OCI-LY1 (cell line): ENCODE results near the gene SLC24A4.

Experiments
- H2AFZ ChIP-seq: fragments of 200-600 bp; sonication (generic), shearing (Covaris generic); 2 replicates; pipeline ENCODE4 v1.6.0; 2014; ENCODE audit warnings: antibody characterized with exemption, mild to moderate bottlenecking, low read length
- H3F3A ChIP-seq: fragments of 200-600 bp; sonication (generic), shearing (Covaris generic); 2 replicates; pipeline ENCODE4 v1.6.0; 2014; ENCODE audit warnings: mild to moderate bottlenecking, antibody characterized with exemption, low read length, moderate library complexity; ENCODE audit not compliant: insufficient read depth
- H3K27ac ChIP-seq: fragments of 200-600 bp; sonication (generic); 2 replicates; pipeline ENCODE4 v1.5.1; 2014; ENCODE audit warnings: low read length, mixed run types, mild to moderate bottlenecking, low read depth; ENCODE audit not compliant: poor library complexity, severe bottlenecking
- H3K27me3 ChIP-seq: fragments of 200-600 bp; sonication (generic); 2 replicates; pipeline ENCODE4 v1.6.0; 2014; ENCODE audit warnings: antibody characterized with exemption, mild to moderate bottlenecking, low read length, moderate library complexity; ENCODE audit not compliant: insufficient read depth
- H3K36me3 ChIP-seq: fragments of 200-600 bp; sonication (generic); 2 replicates; pipeline ENCODE4 v1.6.1; 2014; ENCODE audit warnings: mild to moderate bottlenecking, antibody characterized with exemption, low read length, moderate library complexity, mixed read lengths; ENCODE audit not compliant: insufficient read depth
- H3K4me1 ChIP-seq: fragments of 200-600 bp; sonication (generic); 2 replicates; pipeline ENCODE4 v1.5.1; 2014; ENCODE audit warnings: mild to moderate bottlenecking, low read length, moderate library complexity; ENCODE audit not compliant: insufficient read depth, severe bottlenecking
- H3K4me2 ChIP-seq: fragments of 200-600 bp; sonication (generic), shearing (Covaris generic); 2 replicates; pipeline ENCODE4 v1.6.1; 2014; ENCODE audit warnings: low read length
- H3K4me3 ChIP-seq: fragments of 200-600 bp; sonication (generic); 2 replicates; pipeline ENCODE4 v1.5.1; 2014; ENCODE audit warnings: low read length, low read depth, mild to moderate bottlenecking, mixed read lengths; ENCODE audit not compliant: poor library complexity, severe bottlenecking
- H3K79me2 ChIP-seq: fragments of 200-600 bp; shearing (Covaris generic); 2 replicates; pipeline ENCODE4 v1.6.1; 2016; ENCODE audit warnings: mixed run types, low read length, mixed read lengths; ENCODE audit not compliant: insufficient read depth
- H3K9ac ChIP-seq: fragments of 200-600 bp; sonication (generic), shearing (Covaris generic); 2 replicates; pipeline ENCODE4 v1.6.1; 2014; ENCODE audit warnings: mild to moderate bottlenecking, low read length, mixed read lengths
- H3K9me2 ChIP-seq: fragments of 200-600 bp; sonication (generic), shearing (Covaris generic); 2 replicates; pipeline ENCODE4 v1.6.1; 2014; ENCODE audit warnings: low read depth, mild to moderate bottlenecking, low read length, mixed read lengths
- H3K9me3 ChIP-seq: fragments of 200-600 bp; shearing (Covaris generic); 2 replicates; pipeline ENCODE4 v1.6.1; 2014; ENCODE audit warnings: low read length, mixed read lengths
- H4K20me1 ChIP-seq: fragments of 200-600 bp; sonication (generic), shearing (Covaris generic); 2 replicates; pipeline ENCODE4 v1.6.0; 2016; ENCODE audit warnings: mild to moderate bottlenecking, low read length; ENCODE audit not compliant: insufficient read depth
- CTCF ChIP-seq: fragments of 200-600 bp; sonication (generic), shearing (Covaris generic); IDR thresholded peaks from 2 replicates; pipeline ENCODE4 v1.5.1; 2017; ENCODE audit warnings: mild to moderate bottlenecking, antibody characterized with exemption, low read length, moderate library complexity, mixed read lengths
- EZH2 ChIP-seq: fragments of 200-600 bp; sonication (generic), shearing (Covaris generic); IDR thresholded peaks from 2 replicates; pipeline ENCODE4 v1.8.0; 2017; ENCODE audit warnings: borderline replicate concordance, mixed run types, mild to moderate bottlenecking, antibody characterized with exemption, low read length, moderate library complexity, mixed read lengths

SLC24A4 gene

DNA sequence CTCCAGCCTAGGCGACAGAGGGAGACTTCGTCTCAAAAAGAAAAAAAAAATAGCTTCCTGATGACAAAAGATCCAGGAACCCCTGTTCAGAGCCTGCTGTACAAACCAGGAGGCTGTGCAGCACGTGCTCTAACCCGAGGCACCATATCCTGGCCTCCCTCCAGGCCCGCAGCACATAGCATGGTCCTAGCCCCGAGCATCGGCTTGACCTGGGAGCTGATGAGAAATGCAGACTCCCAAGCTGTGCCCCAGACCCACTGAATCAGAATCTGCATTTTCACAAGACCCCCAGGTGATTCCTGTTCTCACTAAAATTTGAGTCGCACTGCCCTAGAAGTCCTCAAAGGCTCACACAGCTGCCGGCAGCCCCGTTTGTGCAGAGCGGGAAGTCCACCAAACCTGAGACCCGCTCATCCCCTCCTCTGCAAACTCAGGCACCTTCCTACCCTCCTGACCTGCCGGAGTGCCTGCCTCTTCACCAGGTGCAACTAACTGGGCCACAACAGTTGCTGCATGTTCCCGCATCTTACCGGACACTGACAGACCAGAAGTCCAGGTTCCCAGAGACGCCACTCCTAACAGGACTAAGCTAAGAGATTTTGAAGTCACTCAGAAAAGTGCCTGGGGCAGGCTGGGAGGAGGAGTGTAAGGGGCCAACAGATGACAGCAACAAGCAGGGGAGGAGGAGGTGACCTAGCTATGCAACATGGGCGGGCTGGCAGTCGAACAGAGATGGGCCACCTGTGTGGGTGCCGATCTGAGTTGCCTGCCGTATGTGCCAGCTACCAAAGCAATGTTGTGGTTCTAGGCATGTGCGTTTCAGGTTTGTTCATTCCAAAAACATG lies 166.7 kb downstream of the SLC24A4 start:
- Histone ChIP-seq H3K4me2 (no peak overlapping the region), H3K9me2 (no peaks in the 10 kb centered on the region), H3K9me3 (no peaks in the 10 kb centered on the region), H3K27ac (no peak overlapping the region), H3F3A (no peaks in the 10 kb centered on the region), H3K36me3 (no peaks in the 10 kb centered on the region), H4K20me1 (no peaks in the 10 kb centered on the region), H2AFZ (no peak overlapping the region), H3K27me3 (no peaks in the 10 kb centered on the region), H3K79me2 (no peaks in the 10 kb centered on the region), H3K4me3 (no peak overlapping the region), H3K4me1 (no peaks in the 10 kb centered on the region), H3K9ac (no peak overlapping the region)
- TF ChIP-seq CTCF (no peak), EZH2 (no peak)

DNA sequence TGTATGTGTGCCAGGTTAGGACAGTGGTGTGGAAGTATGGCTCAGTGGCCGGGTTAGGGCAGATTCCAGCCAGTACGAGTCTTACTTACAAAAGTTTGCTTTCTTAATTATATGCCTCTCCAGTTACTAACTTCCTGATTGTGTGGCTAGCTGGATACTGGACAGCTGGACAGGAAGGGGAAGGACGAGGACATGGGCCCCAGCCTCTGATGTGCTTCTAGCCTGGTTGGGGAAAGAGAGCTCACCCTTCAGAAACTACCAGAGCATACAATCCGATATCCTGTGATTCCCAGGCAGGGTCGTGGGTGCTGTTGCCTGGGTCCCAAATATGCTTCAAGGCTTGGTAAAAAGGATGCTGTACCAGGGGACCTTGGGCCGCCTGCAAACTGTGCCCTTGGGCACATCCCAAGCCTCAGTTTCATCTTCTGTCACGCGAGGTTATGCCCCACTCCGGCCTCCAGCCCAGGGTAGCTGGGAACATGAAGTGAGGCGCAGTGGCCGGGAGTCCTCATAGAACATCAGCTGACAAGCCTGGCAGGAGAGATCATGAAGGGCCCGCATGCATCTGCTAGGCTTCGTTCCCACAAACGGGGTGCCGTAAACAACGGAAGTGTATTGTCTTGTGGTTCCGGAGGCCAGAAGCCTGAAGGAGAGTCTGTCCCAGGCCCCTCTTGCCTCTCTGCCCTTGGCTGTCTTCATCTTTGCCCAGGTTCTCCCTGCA lies 167.4 kb downstream of the SLC24A4 start:
- H3F3A ChIP-seq, result no peaks in the 10 kb centered on the region
- no peaks in the 10 kb centered on the region for H3K27me3 ChIP-seq
- no peak overlapping the region for H3K4me3 ChIP-seq
- no peak overlapping the region for H3K27ac ChIP-seq
- no peaks in the 10 kb centered on the region for H3K9me2 ChIP-seq
- no peaks in the 10 kb centered on the region for H3K4me1 ChIP-seq
- TF ChIP-seq EZH2, result no peak
- TF ChIP-seq CTCF, result no peak
- H3K4me2 ChIP-seq, result no peak overlapping the region
- H3K9ac ChIP-seq, result no peak overlapping the region
- no peaks in the 10 kb centered on the region for H3K79me2 ChIP-seq
- no peaks in the 10 kb centered on the region for H4K20me1 ChIP-seq
- H3K9me3 ChIP-seq, result no peaks in the 10 kb centered on the region
- H2AFZ ChIP-seq, result no peak overlapping the region
- H3K36me3 ChIP-seq, result no peaks in the 10 kb centered on the region

DNA sequence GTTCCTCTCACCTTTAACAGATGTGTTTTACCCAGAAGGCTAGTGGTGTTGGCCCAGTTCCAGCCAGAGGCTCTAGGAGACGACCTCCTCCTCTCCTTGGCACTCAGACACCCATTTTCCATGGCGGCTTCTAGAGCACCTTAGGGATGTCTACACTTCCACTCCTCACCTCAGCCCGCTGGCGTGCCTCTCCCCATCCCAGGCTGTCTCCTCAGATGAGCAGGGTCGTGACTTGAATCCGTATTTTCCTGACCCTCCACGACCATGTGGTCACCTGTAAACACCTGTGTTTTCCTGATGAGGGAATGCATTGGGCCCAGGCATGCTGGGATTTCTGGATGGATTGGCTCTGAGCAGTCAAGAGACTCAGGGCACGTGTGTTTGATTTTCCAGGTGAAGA lies 168.8 kb downstream of the SLC24A4 start:
- Histone ChIP-seq H3K4me1 (no peaks in the 10 kb centered on the region), H3K4me3 (no peak overlapping the region), H4K20me1 (no peaks in the 10 kb centered on the region), H2AFZ (no peak overlapping the region), H3K9me2 (no peaks in the 10 kb centered on the region), H3K79me2 (no peaks in the 10 kb centered on the region), H3K36me3 (no peaks in the 10 kb centered on the region), H3F3A (no peaks in the 10 kb centered on the region), H3K27me3 (no peaks in the 10 kb centered on the region), H3K9ac (no peak overlapping the region), H3K9me3 (no peaks in the 10 kb centered on the region), H3K4me2 (no peak overlapping the region), H3K27ac (no peak overlapping the region)
- no peak for TF ChIP-seq EZH2
- no peak for TF ChIP-seq CTCF
